ENCODE data around the gene PRRC2A.

- TF ChIP-seq FOXM1 (IDR thresholded peaks at IDR 0.05; ENCODE audit: borderline replicate concordance) (no peak), ZNF384 (IDR thresholded peaks at IDR 0.05) (no peak), BHLHE40 (IDR thresholded peaks at IDR 0.05; ENCODE audit: borderline replicate concordance) (no peak), HDGF (IDR thresholded peaks at IDR 0.05; ENCODE audit: borderline replicate concordance) (no peak), FOXA1 (IDR thresholded peaks at IDR 0.05) (no peak), ELF4 (IDR thresholded peaks at IDR 0.05) (no peak), CTBP1 (IDR thresholded peaks at IDR 0.05; ENCODE audit: borderline replicate concordance) (no peak)
Measured at GRCh38 chr6:31582230-31582643, 38.3 kb upstream of the PRRC2A start, which contains the start of gene LTB.
